Lower leg skin (tissue), 4 donors: ENCODE data around the gene MRPL34. TPM values are rescaled to one million over a fixed set of nuclear protein-coding genes. Genes with fewer than 3 reads are reported as not detected.
A peak's percentile ranks its signal among the peaks of the same experiment; 100 is the strongest.

ENCODE experiments used
- DNase-seq, 2 donors: peaks; one replicate each; pipeline ENCODE4 v3.0.0-alpha.2; 2019; ENCODE audit warnings: low spot score in 2 of 2
- H3K4me3 ChIP-seq: fragments of 200-600 bp; sonication (generic); 2 replicates; pipeline ENCODE4 v1.5.1; 2017; ENCODE audit warnings: mild to moderate bottlenecking, low read depth; ENCODE audit not compliant: poor library complexity, severe bottlenecking
- POLR2A ChIP-seq, 2 donors: fragments of 450-650 bp; IDR thresholded peaks; one replicate each; pipeline ENCODE4 v1.6.1; 2016 to 2017; ENCODE audit warnings: antibody characterized with exemption in 2 of 2, mild to moderate bottlenecking in 1 of 2, moderate library complexity in 1 of 2
- WGBS, 2 donors: methylation state at CpG; one replicate each; pipeline ENCODE4 v1.1.5; 2018; 5-methylcytosine and 5-hydroxymethylcytosine counted together
- intact Hi-C: fragments of 100-400 bp; cut with DNase I; formaldehyde crosslinking; loops from one replicate; pipeline ENCODE4 v1.15.0; 2023; ENCODE audit warnings: low total_unique reads
- total RNA-seq, 4 donors: library from RNA; depleted of rRNA; stranded (reverse); fragments of >200 nt; gene quantifications; one replicate each; pipeline ENCODE4 v1.1.0, GENCODE V29; 2016
- TF ChIP-seq, protein P1 (sequence below), 3 donors: fragments of 450-650 bp; IDR thresholded peaks; one replicate each; pipeline ENCODE4 v1.5.1; 2016; ENCODE audit warnings: antibody characterized with exemption in 3 of 3, mild to moderate bottlenecking in 3 of 3, moderate library complexity in 2 of 3

MRPL34 gene
- total RNA-seq, 4 donors from 2014 or later, result 88.4 to 228 (median 131) TPM

DNA sequence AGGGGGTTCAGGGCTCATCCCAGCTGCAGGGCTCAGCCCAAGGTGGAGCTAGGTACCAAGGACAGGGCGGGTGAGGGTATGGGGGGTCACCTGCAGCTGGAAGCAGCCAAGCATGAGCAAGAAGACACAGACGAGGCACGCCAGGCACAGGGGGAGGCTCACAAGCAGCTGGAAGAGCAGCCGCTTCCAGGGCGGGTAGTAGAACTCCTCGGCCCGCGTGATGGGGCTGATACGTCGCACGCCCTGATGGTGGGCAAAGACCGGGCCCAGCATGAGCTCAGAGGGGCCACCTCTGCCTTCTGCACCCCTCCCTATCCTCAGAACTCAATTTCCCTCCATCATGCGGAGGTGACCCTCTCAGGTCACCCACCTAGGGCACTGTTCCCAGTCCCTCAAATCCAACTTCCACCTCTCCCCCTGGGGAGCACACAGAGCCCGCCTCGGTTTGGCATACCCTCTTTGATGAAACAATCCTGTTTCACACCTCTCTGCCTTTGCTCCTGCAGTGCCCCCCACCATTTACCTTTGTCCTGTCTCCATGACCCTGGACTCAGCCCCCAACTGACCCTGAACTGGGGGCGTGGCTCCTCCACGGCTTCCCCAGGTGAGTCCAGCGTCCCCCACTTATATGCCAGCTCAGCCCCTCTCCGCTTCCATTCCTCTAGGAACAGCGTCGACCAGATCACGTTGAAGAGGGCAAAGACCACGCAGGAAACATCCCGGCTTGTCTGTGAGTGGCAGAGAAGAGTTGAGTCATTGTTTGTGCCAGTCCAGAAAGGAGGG lies 24.8 kb downstream of the MRPL34 start:
- TF ChIP-seq, protein P1, sequence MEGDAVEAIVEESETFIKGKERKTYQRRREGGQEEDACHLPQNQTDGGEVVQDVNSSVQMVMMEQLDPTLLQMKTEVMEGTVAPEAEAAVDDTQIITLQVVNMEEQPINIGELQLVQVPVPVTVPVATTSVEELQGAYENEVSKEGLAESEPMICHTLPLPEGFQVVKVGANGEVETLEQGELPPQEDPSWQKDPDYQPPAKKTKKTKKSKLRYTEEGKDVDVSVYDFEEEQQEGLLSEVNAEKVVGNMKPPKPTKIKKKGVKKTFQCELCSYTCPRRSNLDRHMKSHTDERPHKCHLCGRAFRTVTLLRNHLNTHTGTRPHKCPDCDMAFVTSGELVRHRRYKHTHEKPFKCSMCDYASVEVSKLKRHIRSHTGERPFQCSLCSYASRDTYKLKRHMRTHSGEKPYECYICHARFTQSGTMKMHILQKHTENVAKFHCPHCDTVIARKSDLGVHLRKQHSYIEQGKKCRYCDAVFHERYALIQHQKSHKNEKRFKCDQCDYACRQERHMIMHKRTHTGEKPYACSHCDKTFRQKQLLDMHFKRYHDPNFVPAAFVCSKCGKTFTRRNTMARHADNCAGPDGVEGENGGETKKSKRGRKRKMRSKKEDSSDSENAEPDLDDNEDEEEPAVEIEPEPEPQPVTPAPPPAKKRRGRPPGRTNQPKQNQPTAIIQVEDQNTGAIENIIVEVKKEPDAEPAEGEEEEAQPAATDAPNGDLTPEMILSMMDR (IDR thresholded peaks at IDR 0.05), result no peak
- no peak for TF ChIP-seq POLR2A (IDR thresholded peaks at IDR 0.05)
- intact Hi-C loops, result no loop called here
- 90 to 91% methylated on average over 24 of the region's 24 CpGs for WGBS, 2 donors
- no peak overlapping the region for H3K4me3 ChIP-seq
- DNase-seq, result no peak

DNA sequence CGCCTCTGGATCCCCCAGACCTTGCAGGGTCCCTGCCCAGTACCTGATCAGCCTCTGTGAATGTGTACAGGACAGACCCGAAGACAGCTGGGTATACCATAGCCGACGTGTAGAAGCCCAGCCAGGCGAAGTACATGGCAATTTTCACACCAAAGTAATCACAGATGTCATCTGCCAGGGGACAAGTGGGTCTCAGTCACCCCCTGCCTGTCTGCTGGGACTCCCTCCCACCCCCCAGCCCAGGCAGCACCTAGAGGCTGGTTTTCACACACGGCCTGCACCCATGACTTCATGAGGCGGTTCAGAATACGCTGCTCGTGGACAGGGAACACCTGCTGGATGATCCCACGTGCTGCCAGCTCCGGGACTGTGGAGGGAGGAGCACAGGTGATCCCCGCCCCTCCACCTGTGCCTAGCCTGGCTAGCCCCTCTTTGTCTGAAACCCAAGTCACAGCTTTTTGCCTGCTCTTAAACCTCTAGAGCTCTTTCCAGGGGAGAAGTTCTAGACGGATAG lies 25.4 kb downstream of the MRPL34 start:
- intact Hi-C loops, result no loop called here
- TF ChIP-seq, protein P1 (IDR thresholded peaks at IDR 0.05), result no peak
- TF ChIP-seq POLR2A (IDR thresholded peaks at IDR 0.05), result no peak
- DNase-seq, result no peak
- H3K4me3 ChIP-seq, result no peak overlapping the region
- 73 to 78% methylated on average over 13 of the region's 13 CpGs for WGBS, 2 donors

DNA sequence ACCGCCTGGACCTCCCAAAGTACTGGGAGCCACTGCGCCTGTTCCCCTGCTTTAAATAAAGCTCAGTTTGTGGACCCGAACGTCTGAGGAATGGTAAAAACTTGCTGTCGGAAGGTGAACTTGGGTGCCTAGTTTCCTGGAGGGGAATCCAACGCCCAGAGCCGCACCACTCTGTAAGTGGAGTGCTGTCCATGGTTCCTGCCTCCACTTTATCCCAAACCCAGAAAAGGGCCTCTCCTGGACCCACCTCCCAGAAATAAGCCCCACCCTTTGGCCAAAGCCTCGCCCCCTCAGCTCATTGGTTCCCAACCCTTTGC lies 26.6 kb downstream of the MRPL34 start:
- intact Hi-C loops, result no loop called here
- TF ChIP-seq POLR2A (IDR thresholded peaks at IDR 0.05), result no peak
- TF ChIP-seq, protein P1 (IDR thresholded peaks at IDR 0.05), result no peak
- 89 to 91% methylated on average over 8 of the region's 8 CpGs for WGBS, 2 donors
- DNase-seq, result no peak
- H3K4me3 ChIP-seq, result no peak overlapping the region

DNA sequence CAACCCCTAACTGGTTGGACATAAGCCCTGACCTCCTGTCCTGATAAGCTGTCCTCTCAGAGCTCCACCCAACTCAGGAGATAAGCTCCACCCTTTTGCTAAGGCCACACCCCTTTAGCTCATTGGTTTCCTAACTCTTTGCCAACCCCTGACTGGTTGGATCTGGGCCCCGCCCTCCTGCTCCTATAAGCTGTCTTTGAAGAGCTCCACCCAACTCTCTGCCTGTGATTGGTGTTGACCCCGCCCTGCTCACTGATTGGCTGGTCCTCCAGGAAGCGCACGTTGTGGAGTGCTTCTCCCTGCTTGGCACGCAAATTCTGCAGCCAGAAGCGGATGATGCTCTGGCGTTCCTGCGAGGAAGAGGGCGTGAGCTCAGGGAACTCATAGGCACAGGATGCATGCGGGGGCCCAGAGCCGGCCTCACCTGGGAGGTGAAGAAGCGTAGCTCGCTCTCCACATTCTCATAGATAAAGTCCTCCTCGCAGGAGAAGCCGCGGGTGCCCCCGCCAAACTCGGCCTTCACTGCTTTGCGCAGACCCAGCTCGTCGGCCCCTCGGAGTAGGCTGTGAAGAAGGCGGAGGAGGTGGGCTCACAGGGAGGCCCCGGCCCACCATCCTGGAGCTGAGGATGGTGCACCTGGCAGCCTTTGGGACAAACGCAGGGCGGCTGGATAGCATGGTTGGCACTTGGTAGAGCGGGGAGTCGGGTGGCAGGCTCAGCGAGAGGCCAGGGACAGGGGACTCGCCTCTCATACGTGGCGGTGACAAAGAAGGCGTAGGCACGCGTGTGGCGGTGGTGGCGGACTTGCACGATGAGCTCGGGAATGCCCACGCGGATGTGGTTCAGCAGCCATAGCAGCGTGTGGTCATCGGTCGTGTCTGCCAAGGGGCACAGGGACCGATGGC lies 27.3 kb downstream of the MRPL34 start:
- no peak for TF ChIP-seq POLR2A (IDR thresholded peaks at IDR 0.05)
- TF ChIP-seq, protein P1 (IDR thresholded peaks at IDR 0.05), result no peak
- WGBS, 2 donors, result 93 to 94% methylated on average over 41 to 45 of the region's 45 CpGs
- intact Hi-C loops, result no loop called here
- no peak overlapping the region for H3K4me3 ChIP-seq
- DNase-seq, result no peak

DNA sequence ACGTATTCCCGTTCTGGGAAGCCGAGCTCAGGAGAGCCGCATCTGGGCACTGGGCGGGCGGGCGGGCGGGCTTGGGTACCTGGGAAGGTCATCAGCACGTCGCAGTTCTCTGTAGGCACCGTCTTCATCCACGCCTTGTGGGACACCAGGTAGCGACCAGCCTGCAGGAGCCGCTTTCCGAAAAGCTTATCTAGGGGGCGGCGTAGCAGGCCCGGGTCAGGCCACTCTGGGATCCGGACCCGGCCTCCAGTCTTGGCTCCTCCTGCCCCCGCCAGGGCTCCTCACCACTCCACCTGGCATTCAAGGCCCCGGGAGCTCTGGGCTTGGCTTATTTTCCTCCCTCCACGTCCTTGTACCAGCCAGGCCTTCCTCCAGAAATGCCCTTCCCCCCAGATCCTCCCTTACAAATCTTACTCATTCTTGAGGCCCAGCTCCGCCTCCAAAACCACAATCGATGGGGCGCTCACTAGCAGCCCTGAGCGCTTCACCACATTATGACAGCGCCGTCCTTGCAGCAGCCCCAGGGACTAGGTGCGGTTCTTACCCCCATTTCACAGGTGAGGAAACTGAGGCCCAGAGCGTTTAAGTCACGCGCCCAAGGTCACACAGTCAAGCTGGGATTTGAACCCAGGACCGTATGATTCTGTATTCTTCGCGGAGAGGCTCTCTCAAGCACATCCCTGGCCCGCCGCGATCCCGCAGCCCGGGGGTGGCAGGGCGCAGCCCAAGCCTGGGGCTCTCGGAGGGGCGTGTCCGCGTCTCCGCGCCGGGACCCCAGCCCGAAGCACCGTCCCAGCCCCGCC lies 28.1 kb downstream of the MRPL34 start:
- peak overlapping the region; percentile 70 for H3K4me3 ChIP-seq
- TF ChIP-seq POLR2A (IDR thresholded peaks at IDR 0.05), result no peak
- TF ChIP-seq, protein P1 (IDR thresholded peaks at IDR 0.05), result no peak
- intact Hi-C loops, result no loop called here
- 21 to 41% methylated on average over 36 to 41 of the region's 52 CpGs for WGBS, 2 donors
- no peak for DNase-seq
